GM21367 (cell line): ENCODE data around the gene FBXW5.
A peak's percentile ranks its signal among the peaks of the same experiment; 100 is the strongest.

Experiments
- ATAC-seq: cut with Tn5 transposase; IDR thresholded peaks from one replicate; pipeline ENCODE4 v1.9.1; 2021; ENCODE audit not compliant: unreplicated experiment

The FBXW5 gene

GRCh38 chr9:136944519-136945332 is at the start of gene FBXW5, which contains the start of gene C8G:
Gene FBXW5, minus strand, starts transcription at chr9:136944738. Its CDS starts 655 bp downstream, at chr9:136944083.
Gene C8G, plus strand, starts transcription at chr9:136945243. Its CDS starts 78 bp downstream, at chr9:136945321.
- peak; percentile 70 for ATAC-seq

GRCh38 chr9:136992819-136993369 is 48.4 kb upstream of the FBXW5 start:
- no peak for ATAC-seq

GRCh38 chr9:136991993-136992818 is 47.7 kb upstream of the FBXW5 start, which contains the start of gene PAXX:
Gene PAXX, plus strand, starts transcription at chr9:136992422. Its CDS starts 22 bp downstream, at chr9:136992444.
- ATAC-seq = peak; percentile 66

GRCh38 chr9:136990242-136990911 is 45.8 kb upstream of the FBXW5 start:
- no peak for ATAC-seq

- no peak for ATAC-seq
Measured at GRCh38 chr9:136988872-136989271, 44.3 kb upstream of the FBXW5 start.

- ATAC-seq = no peak
Measured at GRCh38 chr9:136985853-136986252, 41.3 kb upstream of the FBXW5 start.

GRCh38 chr9:136985027-136985602 is 40.6 kb upstream of the FBXW5 start:
- no peak for ATAC-seq

GRCh38 chr9:136984464-136985026 is 40.0 kb upstream of the FBXW5 start:
- ATAC-seq = no peak

GRCh38 chr9:136983656-136984314 is 39.2 kb upstream of the FBXW5 start:
- ATAC-seq = no peak

GRCh38 chr9:136983167-136983566 is 38.6 kb upstream of the FBXW5 start:
- ATAC-seq = no peak

- no peak for ATAC-seq
Measured at GRCh38 chr9:136982232-136983051, 37.9 kb upstream of the FBXW5 start, which contains the start of gene LCNL1. Gene LCNL1, plus strand, starts transcription at chr9:136982993. Its CDS starts 594 bp downstream, at chr9:136983587.

- ATAC-seq = no peak
Measured at GRCh38 chr9:136981588-136982231, 37.2 kb upstream of the FBXW5 start.

- ATAC-seq = no peak
Measured at GRCh38 chr9:136980669-136981478, 36.3 kb upstream of the FBXW5 start.

GRCh38 chr9:136979769-136980587 is 35.4 kb upstream of the FBXW5 start:
- no peak for ATAC-seq

GRCh38 chr9:136978865-136979544 is 34.5 kb upstream of the FBXW5 start:
- ATAC-seq = no peak
